Gastrocnemius medialis (tissue), 4 donors: ENCODE data around the gene PXK. TPM values are rescaled to one million over a fixed set of nuclear protein-coding genes. Genes with fewer than 3 reads are reported as not detected.

Source experiments
- ATAC-seq, 2 donors: fragments of 150-250 bp; one replicate each; pipeline ENCODE4 v1.9.1; 2016
- DNase-seq, 2 donors: peaks; one replicate each; pipeline ENCODE4 v3.0.0-alpha.2; 2019
- H3K27ac ChIP-seq, 4 donors: fragments of 200-600 bp; sonication (generic); 1 replicate in 1 of 4; 2 replicates in 3 of 4; pipeline ENCODE4 v1.5.1; 2016 to 2018; ENCODE audit warnings: mild to moderate bottlenecking in 2 of 4, moderate library complexity in 1 of 4
- H3K27me3 ChIP-seq, 3 donors: fragments of 200-600 bp; sonication (generic) in 2 of 3; 1 replicate in 1 of 3; 2 replicates in 2 of 3; pipeline versions ENCODE4 v1.5.1 to v1.6.0; 2016 to 2019; ENCODE audit warnings: mild to moderate bottlenecking in 1 of 3, moderate library complexity in 1 of 3
- H3K36me3 ChIP-seq, 2 donors: fragments of 200-600 bp; sonication (generic) in 1 of 2; one replicate each; pipeline ENCODE4 v1.5.1; 2017 to 2018
- H3K4me1 ChIP-seq, 2 donors: fragments of 200-600 bp; sonication (generic) in 1 of 2; one replicate each; pipeline ENCODE4 v1.5.1; 2016 to 2017; ENCODE audit warnings: mild to moderate bottlenecking in 2 of 2
- H3K4me3 ChIP-seq, 4 donors: fragments of 200-600 bp; sonication (generic) in 3 of 4; 1 replicate in 1 of 4; 2 replicates in 3 of 4; pipeline ENCODE4 v1.5.1; 2016 to 2019; ENCODE audit warnings: mild to moderate bottlenecking in 2 of 4
- H3K9me3 ChIP-seq, 3 donors: fragments of 200-600 bp; sonication (generic) in 2 of 3; 1 replicate in 1 of 3; 2 replicates in 2 of 3; pipeline ENCODE4 v1.5.1; 2016 to 2019
- POLR2A ChIP-seq, 2 donors: fragments of 450-650 bp; IDR thresholded peaks; one replicate each; pipeline ENCODE4 v1.6.1; 2017; ENCODE audit warnings: antibody characterized with exemption in 2 of 2, mild to moderate bottlenecking in 2 of 2, moderate library complexity in 2 of 2
- in situ Hi-C, 4 donors: fragments of 200-750 bp; cut with MboI; loops; one replicate each; pipeline versions ENCODE4 v1.15.0 to v1.8.0; 2017; ENCODE audit warnings: low sequenced_read_pairs in 4 of 4
- intact Hi-C: fragments of 100-400 bp; cut with DNase I; formaldehyde crosslinking; loops from one replicate; pipeline ENCODE4 v1.15.1; 2023; ENCODE audit warnings: low total_unique reads
- total RNA-seq, 4 donors: library from RNA; depleted of rRNA; stranded (reverse); fragments of >200 nt; gene quantifications; one replicate each; pipeline versions ENCODE4 v1.1.0 to v1.2.3, GENCODE V29; 2016
- TF ChIP-seq, protein P1 (sequence below), 5 experiments: fragments of 450-650 bp in 3 of 5; fragments of 200-600 bp in 2 of 5; sonication (generic) in 2 of 5; IDR thresholded peaks in 4 of 5; conservative IDR thresholded peaks in 1 of 5; 1 replicate in 4 of 5; 2 replicates in 1 of 5; pipeline ENCODE4 v1.5.1; 2016 to 2019; ENCODE audit warnings: antibody characterized with exemption in 5 of 5, mild to moderate bottlenecking in 3 of 5, moderate library complexity in 3 of 5

PXK gene
- total RNA-seq, 4 donors from 2014 or later = 21.6 to 33.6 (median 24.4) TPM

DNA sequence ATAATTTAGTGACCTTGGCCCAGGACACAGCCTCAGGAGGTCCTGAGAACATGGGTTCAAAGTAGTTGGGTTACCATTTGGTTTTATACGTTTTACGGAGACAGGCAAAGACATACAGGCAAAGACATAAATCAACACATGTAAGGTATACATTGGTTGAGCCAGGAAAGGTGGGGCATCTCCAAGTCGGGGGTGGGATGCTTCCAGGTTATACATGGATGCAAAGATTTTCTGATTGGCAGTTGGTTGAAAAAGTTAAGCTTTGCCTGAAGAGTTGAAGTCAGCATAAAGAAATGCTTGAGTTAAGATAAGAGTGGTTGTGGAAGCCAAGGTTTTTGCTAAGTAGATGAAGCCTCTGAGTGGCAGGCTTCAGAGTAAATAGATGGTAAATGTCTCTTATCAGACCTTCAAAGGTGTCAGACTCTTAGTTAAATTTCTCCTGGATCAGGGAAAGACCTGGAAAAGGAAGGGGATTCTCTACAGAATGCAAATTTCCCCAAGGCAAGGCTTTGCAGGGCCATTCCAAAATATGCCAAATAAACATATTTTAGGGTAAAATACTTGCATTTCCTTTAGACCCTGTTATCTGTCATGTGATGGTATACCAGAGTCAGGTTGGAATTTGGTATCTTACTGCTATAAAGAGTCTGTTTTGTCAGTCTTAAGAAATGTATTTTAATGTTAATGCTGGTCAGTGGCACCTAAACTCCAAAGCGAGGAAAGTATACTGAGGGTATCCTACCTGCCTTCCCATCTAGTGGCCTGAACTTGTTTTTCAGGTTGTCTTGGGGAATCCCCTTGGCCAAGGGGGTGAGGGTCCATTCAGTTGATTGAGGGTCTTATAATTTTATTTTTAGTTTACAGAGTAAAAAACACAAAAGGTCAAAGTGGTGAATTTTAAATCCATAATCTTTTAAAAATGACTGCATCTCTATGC is 109.1 kb downstream of the PXK start:
- H3K4me1 ChIP-seq = no peaks in the 10 kb centered on the region
- no peak overlapping the region for H3K4me3 ChIP-seq
- H3K36me3 ChIP-seq = no peaks in the 10 kb centered on the region
- no peak overlapping the region for H3K27ac ChIP-seq
- no peaks in the 10 kb centered on the region for H3K27me3 ChIP-seq
- no peak for TF ChIP-seq POLR2A (IDR thresholded peaks at IDR 0.05)
- TF ChIP-seq, protein P1, sequence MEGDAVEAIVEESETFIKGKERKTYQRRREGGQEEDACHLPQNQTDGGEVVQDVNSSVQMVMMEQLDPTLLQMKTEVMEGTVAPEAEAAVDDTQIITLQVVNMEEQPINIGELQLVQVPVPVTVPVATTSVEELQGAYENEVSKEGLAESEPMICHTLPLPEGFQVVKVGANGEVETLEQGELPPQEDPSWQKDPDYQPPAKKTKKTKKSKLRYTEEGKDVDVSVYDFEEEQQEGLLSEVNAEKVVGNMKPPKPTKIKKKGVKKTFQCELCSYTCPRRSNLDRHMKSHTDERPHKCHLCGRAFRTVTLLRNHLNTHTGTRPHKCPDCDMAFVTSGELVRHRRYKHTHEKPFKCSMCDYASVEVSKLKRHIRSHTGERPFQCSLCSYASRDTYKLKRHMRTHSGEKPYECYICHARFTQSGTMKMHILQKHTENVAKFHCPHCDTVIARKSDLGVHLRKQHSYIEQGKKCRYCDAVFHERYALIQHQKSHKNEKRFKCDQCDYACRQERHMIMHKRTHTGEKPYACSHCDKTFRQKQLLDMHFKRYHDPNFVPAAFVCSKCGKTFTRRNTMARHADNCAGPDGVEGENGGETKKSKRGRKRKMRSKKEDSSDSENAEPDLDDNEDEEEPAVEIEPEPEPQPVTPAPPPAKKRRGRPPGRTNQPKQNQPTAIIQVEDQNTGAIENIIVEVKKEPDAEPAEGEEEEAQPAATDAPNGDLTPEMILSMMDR (IDR thresholded peaks at IDR 0.05 in 4 of 5, conservative IDR thresholded peaks at IDR 0.05 in 1 of 5) = no peak
- no peaks in the 10 kb centered on the region for H3K9me3 ChIP-seq
- in situ Hi-C loops = no loop called here
- intact Hi-C loops = no loop called here
- ATAC-seq = no peak
- no peak for DNase-seq

DNA sequence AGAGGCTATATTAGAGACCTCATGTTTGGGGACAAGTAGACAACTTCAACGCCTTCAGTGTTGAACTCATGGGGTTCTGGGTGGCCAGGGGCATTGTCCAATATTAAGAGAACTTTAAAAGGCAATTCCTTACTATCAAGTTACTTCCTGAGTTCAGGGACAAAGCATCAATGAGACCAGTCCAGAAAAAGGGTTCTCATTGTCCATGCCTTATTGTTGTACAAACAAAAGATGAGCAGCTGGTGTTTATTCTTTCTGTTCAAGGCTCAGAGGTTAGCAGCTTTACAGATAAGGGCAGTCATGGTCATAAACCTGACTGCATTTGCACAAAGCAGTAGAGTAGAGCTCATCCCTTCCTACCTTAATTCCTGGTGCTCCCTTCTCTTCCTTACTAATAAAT is 119.5 kb downstream of the PXK start:
- Histone ChIP-seq H3K27me3 (no peaks in the 10 kb centered on the region), H3K36me3 (peaks cover 0 to 8% of the 10 kb centered on the region in 2 donors), H3K9me3 (no peaks in the 10 kb centered on the region), H3K4me3 (no peak overlapping the region), H3K27ac (no peak overlapping the region), H3K4me1 (no peaks in the 10 kb centered on the region)
- DNase-seq (no peak), ATAC-seq (no peak)
- in situ Hi-C loops = no loop called here
- TF ChIP-seq, protein P1 (IDR thresholded peaks at IDR 0.05 in 4 of 5, conservative IDR thresholded peaks at IDR 0.05 in 1 of 5) = no peak
- intact Hi-C loops = no loop called here

DNA sequence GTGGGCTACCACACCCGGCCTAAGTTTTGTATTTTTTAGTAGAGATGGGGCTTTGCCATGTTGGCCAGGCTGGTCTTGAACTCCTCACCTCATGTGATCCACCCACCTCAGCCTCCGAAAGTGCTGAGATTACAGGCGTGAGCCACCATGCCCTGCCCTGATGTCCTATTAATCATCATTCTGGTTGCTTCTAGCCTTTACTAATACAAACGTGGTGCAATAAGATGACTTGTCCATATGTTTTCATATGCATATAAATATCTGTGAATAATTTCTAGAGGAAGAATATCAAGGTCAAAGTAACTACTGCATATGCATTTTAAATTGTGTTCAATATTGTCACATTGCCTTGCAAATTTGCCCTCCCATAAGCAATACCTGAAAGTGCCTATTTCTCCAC is 126.5 kb downstream of the PXK start:
- Histone ChIP-seq H3K36me3 (peaks cover 0 to 8% of the 10 kb centered on the region in 2 donors), H3K27ac (no peak overlapping the region), H3K4me1 (peaks cover 14% of the 10 kb centered on the region in 2 donors), H3K4me3 (no peak overlapping the region), H3K9me3 (no peaks in the 10 kb centered on the region), H3K27me3 (no peaks in the 10 kb centered on the region)
- no peak for TF ChIP-seq POLR2A (IDR thresholded peaks at IDR 0.05)
- TF ChIP-seq, protein P1 (IDR thresholded peaks at IDR 0.05 in 4 of 5, conservative IDR thresholded peaks at IDR 0.05 in 1 of 5) = no peak
- intact Hi-C loops = no loop called here
- ATAC-seq = no peak
- no peak for DNase-seq
- in situ Hi-C loops = no loop called here

DNA sequence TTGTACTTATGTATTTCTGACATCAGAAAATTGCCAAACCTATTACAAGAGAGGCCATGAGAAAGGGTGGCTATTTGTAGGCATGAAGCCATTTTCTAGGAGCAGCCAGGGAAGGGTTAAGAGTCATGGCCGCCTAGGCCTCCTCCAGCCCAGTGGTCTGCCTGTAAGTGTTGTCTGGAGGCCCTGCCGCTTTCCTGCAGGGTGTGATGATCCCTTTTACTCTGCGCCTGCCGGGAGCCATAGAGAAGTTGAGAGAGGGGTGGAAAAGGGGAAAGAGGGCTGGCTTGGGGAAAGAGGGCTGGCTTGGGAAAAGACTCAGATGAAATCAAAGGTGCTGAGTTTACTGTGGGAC is 130.1 kb downstream of the PXK start:
- intact Hi-C loops (loop anchor here (1.0 kb wide), 4 partner anchors 18 to 69 kb away; no protein-coding TSS in a partner anchor), in situ Hi-C loops (loop anchor here in 2 of 4 donors (10.0 kb wide), 1 partner anchor 72 kb away; the partner anchor contains the start of gene ACOX2 (in 2 of the 2))
- DNase-seq = no peak
- no peaks in the 10 kb centered on the region for H3K36me3 ChIP-seq
- no peaks in the 10 kb centered on the region for H3K27me3 ChIP-seq
- ATAC-seq = no peak
- no peaks in the 10 kb centered on the region for H3K9me3 ChIP-seq
- peaks cover 17 to 18% of the 10 kb centered on the region in 2 donors for H3K4me1 ChIP-seq
- H3K4me3 ChIP-seq = peak overlapping the region in 1 of 4 donors; percentile 50
- no peak for TF ChIP-seq POLR2A (IDR thresholded peaks at IDR 0.05)
- TF ChIP-seq, protein P1 (IDR thresholded peaks at IDR 0.05 in 4 of 5, conservative IDR thresholded peaks at IDR 0.05 in 1 of 5) = no peak
- H3K27ac ChIP-seq = peak overlapping the region; percentile 15 to 61 (median 34)
